ENCODE data around the gene GCNT3. TPM values are rescaled to one million over a fixed set of nuclear protein-coding genes. Genes with fewer than 3 reads are reported as not detected.

Gene GCNT3
- total RNA-seq: 100 to 1,000 TPM in 1 of 4 donors, 10 to 100 TPM in 3; 30.5 to 112 (median 77.6) TPM

- TF ChIP-seq POLR2A (IDR thresholded peaks at IDR 0.05): peak; percentile 82 to 93
- TF ChIP-seq CTCF (IDR thresholded peaks at IDR 0.05): no peak
- DNase-seq: peak in 1 of 3 donors; percentile 75
- H3K36me3 ChIP-seq: no peaks in the 10 kb centered on the region
- H3K9me3 ChIP-seq: no peaks in the 10 kb centered on the region
- peaks cover 0 to 8% (median 0%) of the 10 kb centered on the region in 4 donors for H3K4me1 ChIP-seq
- peak within 1 kb of the TSS in 3 of 4 donors; percentile 23 to 57 (median 55) for H3K4me3 ChIP-seq
- no peaks in the 10 kb centered on the region for H3K27me3 ChIP-seq
- peak within 1 kb of the TSS in 3 of 4 donors; percentile 74 to 84 (median 84) for H3K27ac ChIP-seq
These were observed at the start of gene GCNT3 for GRCh38 chr15:59611276-59612260. GCNT3 (plus strand) TSS chr15:59611783; CDS start chr15:59618239, 6,456 bp downstream.

- no peak overlapping the region for H3K4me3 ChIP-seq
- H3K27ac ChIP-seq: no peak overlapping the region
- peaks cover 0 to 6% (median 0%) of the 10 kb centered on the region in 4 donors for H3K9me3 ChIP-seq
- no peak for DNase-seq
- peaks cover 0 to 1% (median 0%) of the 10 kb centered on the region in 4 donors for H3K4me1 ChIP-seq
- H3K36me3 ChIP-seq: no peaks in the 10 kb centered on the region
- H3K27me3 ChIP-seq: no peaks in the 10 kb centered on the region
- peak in 2 of 6 experiments; percentile 4 to 10 for TF ChIP-seq CTCF (IDR thresholded peaks at IDR 0.05)
- no peak for TF ChIP-seq POLR2A (IDR thresholded peaks at IDR 0.05)
These were observed 49.0 kb upstream of the GCNT3 start for GRCh38 chr15:59562448-59563186.

- no peak for TF ChIP-seq CTCF (IDR thresholded peaks at IDR 0.05)
- no peak for TF ChIP-seq POLR2A (IDR thresholded peaks at IDR 0.05)
These were observed 46.3 kb upstream of the GCNT3 start for GRCh38 chr15:59565299-59565698.

GRCh38 chr15:59567324-59567723 lies 44.3 kb upstream of the GCNT3 start:
- TF ChIP-seq CTCF (IDR thresholded peaks at IDR 0.05) (peak in 1 of 6 experiments; percentile 26), POLR2A (IDR thresholded peaks at IDR 0.05) (no peak)
- peak overlapping the region in 2 of 4 donors; percentile 60 to 75 for H3K27ac ChIP-seq
- peaks cover 0 to 6% (median 0%) of the 10 kb centered on the region in 4 donors for H3K9me3 ChIP-seq
- H3K4me1 ChIP-seq: peaks cover 0 to 16% (median 4%) of the 10 kb centered on the region in 4 donors
- no peak overlapping the region for H3K4me3 ChIP-seq
- no peak for DNase-seq
- no peaks in the 10 kb centered on the region for H3K27me3 ChIP-seq
- no peaks in the 10 kb centered on the region for H3K36me3 ChIP-seq

More at GRCh38 chr15:59565299-59565698, 46.3 kb upstream of the GCNT3 start:
- peaks cover 0 to 16% (median 4%) of the 10 kb centered on the region in 4 donors for H3K4me1 ChIP-seq
- H3K4me3 ChIP-seq: no peak overlapping the region
- peaks cover 0 to 6% (median 0%) of the 10 kb centered on the region in 4 donors for H3K9me3 ChIP-seq
- no peak for DNase-seq
- H3K27me3 ChIP-seq: no peaks in the 10 kb centered on the region
- H3K36me3 ChIP-seq: no peaks in the 10 kb centered on the region
- no peak overlapping the region for H3K27ac ChIP-seq

GRCh38 chr15:59569477-59569876 lies 42.1 kb upstream of the GCNT3 start:
- no peaks in the 10 kb centered on the region for H3K27me3 ChIP-seq
- H3K36me3 ChIP-seq: no peaks in the 10 kb centered on the region
- H3K27ac ChIP-seq: peak overlapping the region in 3 of 4 donors; percentile 54 to 86 (median 75)
- DNase-seq: no peak
- peaks cover 0 to 16% (median 4%) of the 10 kb centered on the region in 4 donors for H3K4me1 ChIP-seq
- H3K9me3 ChIP-seq: peaks cover 0 to 6% (median 0%) of the 10 kb centered on the region in 4 donors
- TF ChIP-seq CTCF (IDR thresholded peaks at IDR 0.05) (no peak), POLR2A (IDR thresholded peaks at IDR 0.05) (no peak)
- no peak overlapping the region for H3K4me3 ChIP-seq

All from Peyer's patch (tissue), 4 donors.